CD4-positive, alpha-beta T cell treated with Interleukin-1 beta for 1 hour (primary cell): ENCODE measurements around the gene LYPD1.

Source experiments
- DNase-seq, 2 donors: peaks; one replicate each; pipeline ENCODE4 v3.0.0-alpha.2; 2020 to 2022

LYPD1 gene

GRCh38 chr2:132627536-132627935 is 42.5 kb downstream of the LYPD1 start:
- DNase-seq: no peak

GRCh38 chr2:132623096-132623839 is 46.7 kb downstream of the LYPD1 start:
- no peak for DNase-seq

- no peak for DNase-seq
These were observed 48.7 kb downstream of the LYPD1 start for GRCh38 chr2:132621131-132621875.

- DNase-seq: no peak
These were observed 49.9 kb downstream of the LYPD1 start for GRCh38 chr2:132620115-132620514.

GRCh38 chr2:132618734-132619133 is 51.3 kb downstream of the LYPD1 start:
- no peak for DNase-seq

- DNase-seq: no peak
These were observed 52.0 kb downstream of the LYPD1 start for GRCh38 chr2:132617989-132618388.

- DNase-seq: no peak
These were observed 54.5 kb downstream of the LYPD1 start for GRCh38 chr2:132615329-132616085.

- no peak for DNase-seq
These were observed 58.3 kb downstream of the LYPD1 start for GRCh38 chr2:132611719-132612118.

GRCh38 chr2:132609101-132609890 is 60.7 kb downstream of the LYPD1 start:
- no peak for DNase-seq

GRCh38 chr2:132608311-132608710 is 61.7 kb downstream of the LYPD1 start:
- no peak for DNase-seq

GRCh38 chr2:132607426-132608090 is 62.4 kb downstream of the LYPD1 start:
- DNase-seq: no peak

GRCh38 chr2:132606649-132607048 is 63.4 kb downstream of the LYPD1 start:
- no peak for DNase-seq

GRCh38 chr2:132605236-132606180 is 64.5 kb downstream of the LYPD1 start:
- DNase-seq: no peak

GRCh38 chr2:132604561-132604960 is 65.4 kb downstream of the LYPD1 start:
- DNase-seq: no peak

- no peak for DNase-seq
These were observed 70.4 kb downstream of the LYPD1 start for GRCh38 chr2:132599556-132599955.

- no peak for DNase-seq
These were observed 71.5 kb downstream of the LYPD1 start for GRCh38 chr2:132598536-132598935.

GRCh38 chr2:132597831-132598230 is 72.2 kb downstream of the LYPD1 start:
- no peak for DNase-seq

GRCh38 chr2:132597166-132597565 is 72.8 kb downstream of the LYPD1 start:
- DNase-seq: no peak

- DNase-seq: no peak
These were observed 74.3 kb downstream of the LYPD1 start for GRCh38 chr2:132595693-132596092.

GRCh38 chr2:132595186-132595585 is 74.8 kb downstream of the LYPD1 start:
- DNase-seq: no peak
